ENCODE results near the gene PARD3B. TPM values are rescaled to one million over a fixed set of nuclear protein-coding genes. Genes with fewer than 3 reads are reported as not detected.
A peak's percentile ranks its signal among the peaks of the same experiment; 100 is the strongest.

PARD3B gene
- total RNA-seq, 2 experiments from 2014 or later = 0.49 to 1.1 TPM

DNA sequence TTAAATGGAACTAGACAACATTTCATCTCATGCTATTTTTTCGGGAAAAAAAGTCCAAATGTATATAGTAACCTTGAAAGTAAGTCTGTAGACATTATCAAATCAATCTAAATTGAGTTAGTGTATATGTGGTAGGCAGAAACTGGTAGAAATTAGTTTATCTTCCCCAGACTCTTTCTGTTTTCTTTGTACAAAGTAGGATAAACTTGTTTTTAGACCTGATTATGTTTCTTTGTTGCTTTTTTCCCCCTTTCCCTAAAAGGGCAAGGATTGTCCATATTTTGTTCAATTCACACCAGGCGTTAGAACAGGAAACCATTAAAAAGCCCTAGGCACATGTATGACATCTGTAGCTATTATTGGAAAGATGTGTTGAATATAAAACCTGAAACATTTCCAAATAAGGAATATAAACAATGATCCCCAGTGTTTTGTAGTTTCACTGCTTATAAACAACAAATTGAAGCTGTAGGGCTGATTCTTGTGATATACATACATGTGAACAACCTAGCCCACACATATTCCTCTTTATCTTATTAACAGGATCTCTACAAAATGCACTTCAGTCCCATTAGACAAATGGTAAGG is 528.3 kb downstream of the PARD3B start:
- H3K27me3 Mint-ChIP-seq = no peaks in the 10 kb centered on the region
- no peak overlapping the region for H3K4me3 Mint-ChIP-seq
- H3K36me3 Mint-ChIP-seq = no peaks in the 10 kb centered on the region
- H3K27ac Mint-ChIP-seq = no peak overlapping the region
- peaks cover 3% of the 10 kb centered on the region for H3K9me3 Mint-ChIP-seq
- peaks cover 34% of the 10 kb centered on the region for H3K4me1 Mint-ChIP-seq
- no peak for DNase-seq

DNA sequence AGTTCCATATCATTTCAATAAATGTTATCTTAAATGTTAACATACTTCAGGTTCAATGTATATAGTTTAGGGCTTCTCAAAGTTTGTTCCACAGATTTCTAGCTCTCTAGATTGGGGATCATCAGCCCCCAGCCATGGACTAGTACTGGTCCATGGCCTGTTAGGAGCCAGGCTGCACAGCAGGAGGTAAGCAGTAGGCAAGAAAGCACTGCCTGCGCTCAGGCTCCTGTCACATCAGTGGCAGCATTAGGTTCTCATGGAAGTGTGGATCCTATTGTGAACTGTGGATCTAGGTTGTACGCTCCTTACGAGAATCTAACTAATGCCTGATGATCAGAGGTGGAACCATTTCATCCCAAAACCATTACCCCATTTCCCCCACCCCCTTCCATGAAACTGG is 531.1 kb downstream of the PARD3B start:
- H3K4me1 Mint-ChIP-seq = peaks cover 44% of the 10 kb centered on the region
- H3K27ac Mint-ChIP-seq = peak overlapping the region; percentile 84

DNA sequence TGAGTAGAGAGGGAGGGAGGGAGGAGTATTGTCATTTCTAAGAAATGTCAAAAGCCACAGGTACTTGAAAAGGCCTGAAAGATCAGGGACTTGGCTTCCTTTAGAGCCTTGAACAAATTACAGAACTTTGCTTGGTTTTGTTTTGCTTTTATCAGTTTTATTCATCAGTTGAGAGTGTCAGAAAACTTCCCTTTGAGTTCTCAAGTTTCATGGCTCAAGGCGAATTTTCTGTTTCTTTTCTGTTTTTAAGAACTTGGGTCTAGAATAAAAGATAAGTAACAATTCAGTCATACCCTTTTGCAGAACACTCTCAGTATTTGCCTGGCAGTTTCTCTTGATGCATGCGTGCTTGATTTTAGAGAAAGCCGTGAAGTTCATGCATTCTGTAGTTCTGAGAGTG is 531.9 kb downstream of the PARD3B start:
- H3K9me3 Mint-ChIP-seq = peaks cover 3% of the 10 kb centered on the region
- DNase-seq = no peak
- H3K27me3 Mint-ChIP-seq = no peaks in the 10 kb centered on the region
- peak overlapping the region; percentile 84 for H3K27ac Mint-ChIP-seq
- H3K4me3 Mint-ChIP-seq = peak overlapping the region; percentile 47
- H3K4me1 Mint-ChIP-seq = peaks cover 44% of the 10 kb centered on the region
- H3K36me3 Mint-ChIP-seq = no peaks in the 10 kb centered on the region

More for the DNA sequence above, 531.1 kb downstream of the PARD3B start:
- Mint-ChIP-seq H3K27me3 (no peaks in the 10 kb centered on the region), H3K36me3 (no peaks in the 10 kb centered on the region), H3K9me3 (peaks cover 3% of the 10 kb centered on the region), H3K4me3 (peak overlapping the region; percentile 25)
- DNase-seq = no peak

DNA sequence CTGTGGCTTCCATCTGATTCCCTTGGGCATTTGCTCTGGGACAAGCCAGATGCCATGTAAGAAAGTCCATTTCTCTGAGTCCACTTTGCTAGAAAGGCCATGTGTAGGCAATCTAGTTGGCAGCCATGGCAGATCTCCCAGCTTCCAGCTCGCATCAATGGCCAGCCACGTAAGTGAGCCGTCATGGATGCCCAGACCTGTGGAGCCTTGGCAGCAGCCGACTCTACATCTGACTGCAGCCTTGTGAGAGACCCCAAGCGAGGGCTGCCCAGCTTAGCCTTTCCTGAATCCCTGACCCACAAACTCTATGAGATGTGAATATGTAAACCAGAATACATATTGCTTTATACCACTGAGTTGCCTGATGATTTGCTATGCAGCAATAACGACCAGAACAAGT is 533.5 kb downstream of the PARD3B start:
- Mint-ChIP-seq H3K9me3 (no peaks in the 10 kb centered on the region), H3K36me3 (no peaks in the 10 kb centered on the region), H3K4me3 (no peak overlapping the region), H3K4me1 (peaks cover 45% of the 10 kb centered on the region), H3K27ac (no peak overlapping the region), H3K27me3 (no peaks in the 10 kb centered on the region)
- no peak for DNase-seq

DNA sequence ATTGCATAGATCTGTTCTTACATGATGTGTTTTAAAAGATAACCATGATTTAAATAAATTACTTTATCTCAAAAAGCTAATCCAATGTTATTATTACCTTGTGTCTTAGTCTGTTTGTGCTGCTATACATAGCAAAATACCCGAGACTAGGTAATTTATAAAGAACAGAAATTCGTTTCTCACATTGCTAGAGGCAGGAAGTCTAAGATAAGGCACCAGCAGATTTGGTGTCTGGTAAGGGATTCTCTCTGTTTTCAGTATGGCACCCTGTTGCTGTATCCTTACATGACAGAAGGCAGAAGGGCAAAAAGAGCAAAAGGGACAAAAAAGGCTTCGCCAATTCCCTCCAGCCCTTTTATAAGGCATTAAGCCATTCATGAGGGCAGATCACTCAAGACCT is 533.9 kb downstream of the PARD3B start:
- H3K27me3 Mint-ChIP-seq = no peaks in the 10 kb centered on the region
- H3K4me3 Mint-ChIP-seq = no peak overlapping the region
- no peaks in the 10 kb centered on the region for H3K9me3 Mint-ChIP-seq
- no peaks in the 10 kb centered on the region for H3K36me3 Mint-ChIP-seq
- no peak for DNase-seq
- no peak overlapping the region for H3K27ac Mint-ChIP-seq
- peaks cover 45% of the 10 kb centered on the region for H3K4me1 Mint-ChIP-seq

DNA sequence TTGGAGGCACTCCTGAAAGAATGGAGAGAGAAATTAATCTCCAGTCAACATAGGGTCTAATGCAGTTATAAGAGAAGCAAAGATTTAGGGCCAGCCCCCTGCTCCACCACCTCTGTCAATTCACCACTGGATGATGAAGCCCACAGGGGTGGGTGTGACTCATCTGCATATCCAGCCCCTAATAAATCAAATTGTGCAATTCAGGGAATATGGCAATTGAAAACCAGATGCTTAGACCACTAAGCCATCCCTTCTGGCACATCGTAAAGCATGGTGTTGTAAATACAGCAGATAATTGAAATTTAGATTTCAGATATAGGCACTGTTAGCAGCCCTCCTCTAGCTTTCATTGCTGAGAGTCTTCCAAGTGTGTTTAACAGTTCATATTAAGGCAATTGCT is 541.4 kb downstream of the PARD3B start:
- no peak overlapping the region for H3K4me3 Mint-ChIP-seq
- H3K4me1 Mint-ChIP-seq = peaks cover 9% of the 10 kb centered on the region
- H3K36me3 Mint-ChIP-seq = no peaks in the 10 kb centered on the region
- no peaks in the 10 kb centered on the region for H3K9me3 Mint-ChIP-seq
- no peak for DNase-seq
- H3K27ac Mint-ChIP-seq = no peak overlapping the region
- no peaks in the 10 kb centered on the region for H3K27me3 Mint-ChIP-seq

DNA sequence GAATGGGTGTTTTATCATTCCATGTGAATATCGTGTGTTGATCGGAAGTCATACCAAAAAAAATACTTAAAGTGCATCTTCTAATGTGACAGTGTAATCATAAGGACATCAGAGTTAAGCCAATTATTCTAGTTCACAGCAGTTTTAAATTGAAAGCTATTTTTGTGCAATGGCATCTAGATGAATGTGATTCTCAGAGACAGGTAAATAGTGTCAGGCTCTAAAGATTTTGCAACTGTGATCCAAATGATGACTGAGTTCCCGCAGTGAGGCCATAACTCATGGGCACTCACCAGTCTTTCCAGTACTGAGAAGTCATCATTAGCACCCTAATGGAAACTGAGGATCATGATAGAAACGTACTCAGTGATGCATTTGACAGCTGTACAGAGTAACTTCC is 542.6 kb downstream of the PARD3B start:
- Mint-ChIP-seq H3K36me3 (peaks cover 2% of the 10 kb centered on the region), H3K27me3 (no peaks in the 10 kb centered on the region), H3K27ac (no peak overlapping the region), H3K4me3 (no peak overlapping the region), H3K4me1 (peaks cover 17% of the 10 kb centered on the region), H3K9me3 (peaks cover 6% of the 10 kb centered on the region)
- no peak for DNase-seq

DNA sequence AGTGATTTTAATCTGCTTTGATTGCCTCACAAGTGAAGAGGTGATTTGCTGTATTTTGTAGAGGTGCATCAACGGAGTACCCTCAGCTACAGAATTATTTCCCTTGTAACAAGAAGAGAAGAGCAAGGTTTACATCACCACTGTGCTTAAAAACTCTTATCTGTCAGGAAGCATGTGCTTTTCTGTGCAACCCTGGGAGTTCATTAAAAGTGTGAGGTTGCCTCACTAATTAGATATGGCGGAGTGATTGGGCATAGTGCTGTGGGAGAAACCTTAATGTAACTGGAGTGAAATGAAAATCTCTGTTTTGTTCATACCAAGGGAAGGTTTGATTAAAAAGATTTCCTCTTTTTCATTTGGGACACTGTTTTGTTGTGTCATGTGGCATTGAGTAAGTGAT is 544.7 kb downstream of the PARD3B start:
- Mint-ChIP-seq H3K9me3 (peaks cover 6% of the 10 kb centered on the region), H3K4me1 (peaks cover 14% of the 10 kb centered on the region), H3K36me3 (peaks cover 2% of the 10 kb centered on the region), H3K27ac (no peak overlapping the region), H3K4me3 (no peak overlapping the region), H3K27me3 (no peaks in the 10 kb centered on the region)
- no peak for DNase-seq

DNA sequence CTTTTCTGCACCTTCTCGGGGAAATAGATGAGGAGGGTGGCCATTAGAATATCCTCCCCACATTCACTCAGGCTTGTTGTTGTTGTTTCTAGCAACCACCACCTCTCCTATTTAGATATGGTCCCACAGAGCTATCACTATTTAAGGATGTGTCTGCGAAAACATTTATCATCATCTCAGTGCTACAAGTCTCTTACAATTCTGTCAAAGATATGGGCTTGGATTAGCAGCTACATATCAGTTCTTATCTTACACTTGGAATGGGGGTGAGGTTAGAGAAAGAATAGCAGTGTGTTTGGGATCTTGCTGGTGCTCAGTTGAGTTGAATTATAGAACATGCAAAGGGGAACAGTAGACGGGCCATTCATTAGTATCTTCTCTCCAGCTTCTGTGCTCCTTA is 546.1 kb downstream of the PARD3B start:
- peaks cover 6% of the 10 kb centered on the region for H3K9me3 Mint-ChIP-seq

DNA sequence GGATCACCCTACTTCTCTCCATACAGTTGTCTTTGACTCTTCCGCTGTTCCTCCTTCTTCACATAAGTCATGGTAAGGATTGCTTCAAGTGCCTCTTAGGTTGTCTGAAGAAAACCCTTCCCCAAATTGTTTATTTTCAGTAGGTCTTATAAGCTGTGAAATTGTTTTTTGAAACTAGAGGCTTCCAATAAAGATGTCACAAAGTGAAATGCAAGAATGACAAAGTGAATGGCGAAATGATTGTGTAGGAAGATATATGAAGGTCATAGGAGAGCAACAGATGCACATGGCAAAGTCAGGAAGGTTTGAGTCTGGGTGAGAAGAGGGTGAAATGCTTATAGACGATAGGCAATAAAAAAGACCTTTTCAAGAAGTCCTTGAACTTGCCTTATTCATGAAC is 548.8 kb downstream of the PARD3B start:
- H3K4me1 Mint-ChIP-seq = peaks cover 22% of the 10 kb centered on the region
- no peak overlapping the region for H3K4me3 Mint-ChIP-seq
- no peak overlapping the region for H3K27ac Mint-ChIP-seq
- H3K27me3 Mint-ChIP-seq = no peaks in the 10 kb centered on the region
- no peak for DNase-seq
- H3K9me3 Mint-ChIP-seq = peaks cover 6% of the 10 kb centered on the region
- H3K36me3 Mint-ChIP-seq = peaks cover 2% of the 10 kb centered on the region

More for the DNA sequence above, 546.1 kb downstream of the PARD3B start:
- H3K27me3 Mint-ChIP-seq = no peaks in the 10 kb centered on the region
- peaks cover 16% of the 10 kb centered on the region for H3K4me1 Mint-ChIP-seq
- H3K4me3 Mint-ChIP-seq = no peak overlapping the region
- peaks cover 2% of the 10 kb centered on the region for H3K36me3 Mint-ChIP-seq
- no peak overlapping the region for H3K27ac Mint-ChIP-seq
- DNase-seq = no peak

DNA sequence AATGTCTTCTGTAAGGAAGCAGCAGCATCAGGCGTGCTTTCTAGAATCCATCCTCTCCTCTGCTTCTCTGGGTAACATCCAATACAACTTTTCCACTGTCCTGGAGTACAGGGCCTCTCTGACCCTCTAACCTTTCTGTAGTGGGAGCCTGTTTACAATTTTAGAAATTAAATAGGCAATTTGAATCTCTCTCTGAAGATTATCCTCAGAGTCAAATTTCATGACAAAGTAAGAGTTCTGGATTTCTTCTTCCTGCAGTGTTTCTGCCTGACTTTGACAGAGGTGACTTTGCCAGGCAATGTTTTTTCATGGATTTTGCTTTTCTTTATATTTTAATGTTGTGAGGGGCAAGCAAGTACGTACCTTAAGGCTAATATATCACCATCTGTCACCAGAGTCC is 558.4 kb downstream of the PARD3B start:
- no peak for DNase-seq
- no peaks in the 10 kb centered on the region for H3K27me3 Mint-ChIP-seq
- no peaks in the 10 kb centered on the region for H3K9me3 Mint-ChIP-seq
- H3K27ac Mint-ChIP-seq = no peak overlapping the region
- H3K4me3 Mint-ChIP-seq = no peak overlapping the region
- no peaks in the 10 kb centered on the region for H3K36me3 Mint-ChIP-seq
- H3K4me1 Mint-ChIP-seq = peaks cover 2% of the 10 kb centered on the region

DNA sequence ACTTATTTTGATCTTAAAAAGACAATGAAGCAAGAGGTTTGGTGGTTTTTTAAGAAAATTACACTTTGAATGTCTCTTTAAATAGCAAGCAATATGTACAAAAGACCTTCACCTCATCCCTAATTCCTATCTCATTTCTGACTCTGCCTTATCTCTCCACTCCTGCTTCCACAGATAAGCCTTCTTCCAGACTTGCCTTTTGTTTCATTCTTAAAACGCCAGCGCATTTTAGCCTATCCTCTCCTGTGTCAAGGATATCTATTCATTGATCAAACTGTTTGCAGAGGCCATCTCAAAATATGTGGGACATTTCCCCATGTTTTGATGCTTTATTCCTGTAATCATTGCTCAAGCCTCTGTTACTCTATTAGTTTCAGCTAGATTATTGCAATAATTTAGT is 562.5 kb downstream of the PARD3B start:
- no peaks in the 10 kb centered on the region for H3K27me3 Mint-ChIP-seq
- no peak overlapping the region for H3K4me3 Mint-ChIP-seq
- H3K9me3 Mint-ChIP-seq = no peaks in the 10 kb centered on the region
- H3K36me3 Mint-ChIP-seq = no peaks in the 10 kb centered on the region
- no peaks in the 10 kb centered on the region for H3K4me1 Mint-ChIP-seq
- no peak overlapping the region for H3K27ac Mint-ChIP-seq
- no peak for DNase-seq

DNA sequence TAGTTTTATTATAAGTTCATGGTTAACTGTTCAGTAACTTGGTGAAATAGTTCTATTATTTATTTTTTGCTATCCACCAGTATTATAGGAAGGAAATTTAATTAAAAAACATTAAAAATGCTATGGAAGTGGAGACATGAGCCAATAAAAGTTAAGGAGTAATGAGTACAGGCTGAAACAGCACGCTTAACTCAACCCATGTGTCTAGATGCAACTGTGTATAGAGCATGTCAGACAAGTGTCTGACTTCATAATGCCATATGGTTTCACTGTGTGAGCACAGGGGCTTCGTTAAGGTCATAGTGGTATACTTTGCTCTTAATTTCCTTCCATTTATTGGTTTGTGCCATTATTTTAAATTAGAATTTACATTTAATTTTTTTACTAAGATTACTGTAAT is 570.2 kb downstream of the PARD3B start:
- no peak overlapping the region for H3K4me3 Mint-ChIP-seq
- peaks cover 4% of the 10 kb centered on the region for H3K4me1 Mint-ChIP-seq
- no peak overlapping the region for H3K27ac Mint-ChIP-seq
- H3K9me3 Mint-ChIP-seq = no peaks in the 10 kb centered on the region
- no peak for DNase-seq
- no peaks in the 10 kb centered on the region for H3K27me3 Mint-ChIP-seq
- H3K36me3 Mint-ChIP-seq = no peaks in the 10 kb centered on the region

DNA sequence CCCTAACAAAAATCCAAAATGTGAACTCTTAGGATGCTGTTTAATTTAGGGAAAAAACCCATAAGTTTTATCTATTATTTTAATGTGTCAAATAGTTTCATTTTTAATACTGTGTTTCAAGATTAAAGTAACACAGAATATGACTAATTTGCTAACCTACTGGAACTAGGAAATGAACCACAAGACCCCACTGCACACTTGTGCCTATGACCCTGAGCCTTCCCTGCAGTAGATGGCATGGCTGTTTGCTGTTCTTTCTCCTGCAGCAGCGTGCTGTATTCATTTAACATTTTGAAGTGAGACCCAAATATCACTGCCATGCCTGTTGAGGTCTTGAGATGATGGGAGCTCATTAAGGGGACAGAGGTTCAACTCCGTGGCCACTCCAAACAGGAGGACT is 571.9 kb downstream of the PARD3B start:
- Mint-ChIP-seq H3K36me3 (no peaks in the 10 kb centered on the region), H3K9me3 (no peaks in the 10 kb centered on the region), H3K27ac (no peak overlapping the region), H3K4me3 (no peak overlapping the region), H3K4me1 (peaks cover 4% of the 10 kb centered on the region), H3K27me3 (no peaks in the 10 kb centered on the region)
- DNase-seq = no peak

DNA sequence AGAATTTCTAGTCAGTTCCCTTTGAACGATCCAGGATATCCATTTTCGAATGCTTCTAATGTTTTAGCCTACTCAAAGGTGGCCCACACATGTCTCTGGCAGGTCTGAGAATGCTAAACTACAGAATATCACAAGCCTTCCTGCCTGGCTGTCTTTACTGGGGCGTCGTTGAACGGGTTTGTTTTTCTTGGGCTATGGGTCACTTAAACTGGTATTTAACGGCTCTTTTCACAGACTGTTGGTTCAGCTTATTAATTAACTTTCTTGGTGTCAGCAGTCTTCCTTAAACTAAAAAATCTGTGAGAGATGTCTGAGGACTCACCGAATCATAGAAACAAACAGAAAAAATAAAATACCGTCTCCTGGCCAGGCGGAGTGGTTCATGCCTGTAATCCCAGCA is 573.9 kb downstream of the PARD3B start:
- Mint-ChIP-seq H3K4me1 (peaks cover 4% of the 10 kb centered on the region), H3K9me3 (no peaks in the 10 kb centered on the region), H3K36me3 (no peaks in the 10 kb centered on the region), H3K27me3 (no peaks in the 10 kb centered on the region), H3K27ac (no peak overlapping the region), H3K4me3 (no peak overlapping the region)
- no peak for DNase-seq

DNA sequence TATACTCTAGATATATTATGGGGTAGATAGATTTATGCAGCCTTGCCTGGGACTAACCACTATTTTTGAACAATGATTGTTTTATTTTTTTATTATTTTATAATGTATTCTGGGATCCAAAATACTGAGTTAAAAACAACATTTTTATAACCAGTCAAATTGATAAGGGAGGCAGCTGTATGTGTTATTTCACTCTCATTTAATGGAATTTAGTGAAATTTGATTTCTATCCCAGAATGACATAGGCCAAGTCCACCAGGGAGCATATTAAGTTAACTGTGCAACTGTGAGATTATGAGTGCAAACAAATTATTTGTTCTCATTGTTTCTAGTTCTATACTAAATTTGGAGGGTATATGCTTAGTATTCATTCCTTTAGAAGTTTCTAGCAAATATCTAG is 583.5 kb downstream of the PARD3B start:
- H3K27me3 Mint-ChIP-seq = no peaks in the 10 kb centered on the region
- peaks cover 16% of the 10 kb centered on the region for H3K4me1 Mint-ChIP-seq
- DNase-seq = no peak
- H3K9me3 Mint-ChIP-seq = no peaks in the 10 kb centered on the region
- no peaks in the 10 kb centered on the region for H3K36me3 Mint-ChIP-seq
- no peak overlapping the region for H3K4me3 Mint-ChIP-seq
- no peak overlapping the region for H3K27ac Mint-ChIP-seq

All from activated naive CD8-positive, alpha-beta T cell treated with anti-CD3 and anti-CD28 coated beads for 36 hours (primary cell).